ENCODE results near the gene ASB3. TPM values are rescaled to one million over a fixed set of nuclear protein-coding genes. Genes with fewer than 3 reads are reported as not detected.
"Not testable (repeated sequence)": the region's sequence is repeated elsewhere in the genome, so short reads cannot be mapped to it uniquely, and the experiment has no call there.

The ASB3 gene
- total RNA-seq, 4 donors from 2014 or later: 4.9 to 18.9 (median 11.4) TPM

DNA sequence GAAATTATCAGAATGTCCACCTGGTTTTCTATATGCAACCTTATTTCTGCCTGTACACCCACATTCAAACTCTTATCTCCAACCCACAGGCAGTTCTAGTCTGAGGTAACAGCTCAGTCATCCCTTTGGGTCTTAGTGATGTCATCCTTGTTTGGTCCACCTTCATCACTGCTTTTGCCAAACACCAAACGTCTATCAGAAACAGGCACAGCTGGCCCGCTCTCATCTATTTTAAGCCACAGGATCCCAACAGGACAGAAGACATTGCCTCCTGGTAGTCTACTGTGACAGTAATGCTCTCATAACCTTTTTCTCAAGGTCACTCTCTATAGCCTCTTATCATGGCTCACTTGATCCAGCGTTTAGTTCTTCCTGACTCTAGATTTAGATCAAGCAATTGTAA, 118.1 kb downstream of the ASB3 start:
- DNase-seq: no peak
- in situ Hi-C loops (cut with MboI; ENCODE audit: low pct_ligation_motif_present in 1 of 4, low pct_unique_long_range_greater_than_20kb in 1 of 4, low sequenced_read_pairs in 3 of 4) (no loop called here), intact Hi-C loops (cut with DNase I; ENCODE audit: low total_unique reads) (no loop called here)
- no peak overlapping the region for H3K4me3 ChIP-seq
- H3K27me3 ChIP-seq: no peaks in the 10 kb centered on the region
- H3K4me1 ChIP-seq: peaks cover 0 to 5% (median 0%) of the 10 kb centered on the region in 4 donors
- 87 to 93% methylated on average over 3 of the region's 3 CpGs for WGBS, 2 donors (ENCODE audit: low coverage in 1 of 2)
- H3K27ac ChIP-seq: no peak overlapping the region
- no peaks in the 10 kb centered on the region for H3K9me3 ChIP-seq
- H3K36me3 ChIP-seq: no peaks in the 10 kb centered on the region
- TF ChIP-seq POLR2A (IDR thresholded peaks at IDR 0.05) (no peak), POLR2AphosphoS5 (IDR thresholded peaks at IDR 0.05) (no peak), EP300 (IDR thresholded peaks at IDR 0.05; ENCODE audit: low read depth) (no peak)
- TF ChIP-seq, protein P1, sequence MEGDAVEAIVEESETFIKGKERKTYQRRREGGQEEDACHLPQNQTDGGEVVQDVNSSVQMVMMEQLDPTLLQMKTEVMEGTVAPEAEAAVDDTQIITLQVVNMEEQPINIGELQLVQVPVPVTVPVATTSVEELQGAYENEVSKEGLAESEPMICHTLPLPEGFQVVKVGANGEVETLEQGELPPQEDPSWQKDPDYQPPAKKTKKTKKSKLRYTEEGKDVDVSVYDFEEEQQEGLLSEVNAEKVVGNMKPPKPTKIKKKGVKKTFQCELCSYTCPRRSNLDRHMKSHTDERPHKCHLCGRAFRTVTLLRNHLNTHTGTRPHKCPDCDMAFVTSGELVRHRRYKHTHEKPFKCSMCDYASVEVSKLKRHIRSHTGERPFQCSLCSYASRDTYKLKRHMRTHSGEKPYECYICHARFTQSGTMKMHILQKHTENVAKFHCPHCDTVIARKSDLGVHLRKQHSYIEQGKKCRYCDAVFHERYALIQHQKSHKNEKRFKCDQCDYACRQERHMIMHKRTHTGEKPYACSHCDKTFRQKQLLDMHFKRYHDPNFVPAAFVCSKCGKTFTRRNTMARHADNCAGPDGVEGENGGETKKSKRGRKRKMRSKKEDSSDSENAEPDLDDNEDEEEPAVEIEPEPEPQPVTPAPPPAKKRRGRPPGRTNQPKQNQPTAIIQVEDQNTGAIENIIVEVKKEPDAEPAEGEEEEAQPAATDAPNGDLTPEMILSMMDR (IDR thresholded peaks at IDR 0.05): no peak

- 86 to 100% methylated on average over 4 to 5 of the region's 5 CpGs for WGBS, 2 donors (ENCODE audit: low coverage in 1 of 2)
- in situ Hi-C loops (cut with MboI; ENCODE audit: low pct_ligation_motif_present in 1 of 4, low pct_unique_long_range_greater_than_20kb in 1 of 4, low sequenced_read_pairs in 3 of 4); H3K9me3 ChIP-seq; H3K27me3 ChIP-seq; H3K27ac ChIP-seq; H3K4me3 ChIP-seq; DNase-seq; H3K4me1 ChIP-seq; intact Hi-C loops (cut with DNase I; ENCODE audit: low total_unique reads); H3K36me3 ChIP-seq: not testable (repeated sequence)
These were observed 119.6 kb downstream of the ASB3 start for GRCh38 chr2:53667130-53667529.

- TF ChIP-seq EP300 (IDR thresholded peaks at IDR 0.05; ENCODE audit: low read depth): no peak
- TF ChIP-seq POLR2AphosphoS5 (IDR thresholded peaks at IDR 0.05): no peak
- TF ChIP-seq, protein P1 (IDR thresholded peaks at IDR 0.05): no peak
- TF ChIP-seq POLR2A (IDR thresholded peaks at IDR 0.05): no peak
- Histone ChIP-seq H3K4me1 (no peaks in the 10 kb centered on the region), H3K36me3 (no peaks in the 10 kb centered on the region), H3K4me3 (no peak overlapping the region), H3K27me3 (no peaks in the 10 kb centered on the region), H3K27ac (no peak overlapping the region), H3K9me3 (no peaks in the 10 kb centered on the region)
- DNase-seq: no peak
- WGBS, 2 donors (ENCODE audit: low coverage in 1 of 2): 97 to 99% methylated on average over 2 of the region's 2 CpGs
- intact Hi-C loops (cut with DNase I; ENCODE audit: low total_unique reads): no loop called here
- in situ Hi-C loops (cut with MboI; ENCODE audit: low pct_ligation_motif_present in 1 of 4, low pct_unique_long_range_greater_than_20kb in 1 of 4, low sequenced_read_pairs in 3 of 4): no loop called here
These were observed 125.9 kb downstream of the ASB3 start for GRCh38 chr2:53660886-53661285.

GRCh38 chr2:53658474-53658873, 128.3 kb downstream of the ASB3 start:
- 80 to 96% methylated on average over 4 of the region's 4 CpGs for WGBS, 2 donors (ENCODE audit: low coverage in 1 of 2)
- H3K27ac ChIP-seq; intact Hi-C loops (cut with DNase I; ENCODE audit: low total_unique reads); H3K4me1 ChIP-seq; DNase-seq; H3K27me3 ChIP-seq; H3K4me3 ChIP-seq; in situ Hi-C loops (cut with MboI; ENCODE audit: low pct_ligation_motif_present in 1 of 4, low pct_unique_long_range_greater_than_20kb in 1 of 4, low sequenced_read_pairs in 3 of 4); H3K36me3 ChIP-seq; H3K9me3 ChIP-seq: not testable (repeated sequence)

GRCh38 chr2:53655256-53655655, 131.5 kb downstream of the ASB3 start:
- intact Hi-C loops (cut with DNase I; ENCODE audit: low total_unique reads) (no loop called here), in situ Hi-C loops (cut with MboI; ENCODE audit: low pct_ligation_motif_present in 1 of 4, low pct_unique_long_range_greater_than_20kb in 1 of 4, low sequenced_read_pairs in 3 of 4) (no loop called here)
- WGBS, 2 donors (ENCODE audit: low coverage in 1 of 2): 84 to 100% methylated on average over 1 of the region's 1 CpG
- Histone ChIP-seq H3K4me3 (no peak overlapping the region), H3K9me3 (no peaks in the 10 kb centered on the region), H3K27ac (no peak overlapping the region), H3K4me1 (peaks cover 0 to 9% (median 3%) of the 10 kb centered on the region in 4 donors), H3K27me3 (no peaks in the 10 kb centered on the region), H3K36me3 (no peaks in the 10 kb centered on the region)
- DNase-seq: no peak
- TF ChIP-seq POLR2A (IDR thresholded peaks at IDR 0.05) (no peak), POLR2AphosphoS5 (IDR thresholded peaks at IDR 0.05) (no peak)

DNA sequence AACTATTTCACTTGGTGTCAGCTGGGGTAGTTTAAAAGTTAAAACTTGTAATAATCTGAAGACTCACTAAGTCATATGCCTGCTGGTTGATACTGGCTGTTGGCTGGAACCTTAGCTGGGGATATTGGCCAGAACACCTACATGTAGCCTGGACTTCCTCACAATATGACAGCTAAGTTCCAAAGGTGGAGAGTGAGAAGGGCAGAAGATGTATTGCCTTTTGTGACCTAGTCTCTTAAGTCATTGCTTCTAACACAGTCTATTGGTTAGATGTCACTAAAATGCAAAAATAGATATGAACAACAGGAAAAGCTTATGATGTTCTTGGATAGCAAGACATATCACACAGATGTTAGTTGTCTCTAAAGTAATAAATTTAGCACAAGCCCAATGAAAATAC, 132.4 kb downstream of the ASB3 start:
- no peaks in the 10 kb centered on the region for H3K9me3 ChIP-seq
- peak overlapping the region in 1 of 4 donors; percentile 48 for H3K27ac ChIP-seq
- intact Hi-C loops (cut with DNase I; ENCODE audit: low total_unique reads) (no loop called here), in situ Hi-C loops (cut with MboI; ENCODE audit: low pct_ligation_motif_present in 1 of 4, low pct_unique_long_range_greater_than_20kb in 1 of 4, low sequenced_read_pairs in 3 of 4) (no loop called here)
- no peak for DNase-seq
- no peaks in the 10 kb centered on the region for H3K36me3 ChIP-seq
- TF ChIP-seq POLR2A (IDR thresholded peaks at IDR 0.05): no peak
- peak; percentile 89 to 98 (median 92) for TF ChIP-seq POLR2AphosphoS5 (IDR thresholded peaks at IDR 0.05)
- TF ChIP-seq EP300 (IDR thresholded peaks at IDR 0.05; ENCODE audit: low read depth): peak; percentile 32
- TF ChIP-seq, protein P1 (IDR thresholded peaks at IDR 0.05): no peak
- H3K4me3 ChIP-seq: no peak overlapping the region
- no peaks in the 10 kb centered on the region for H3K27me3 ChIP-seq
- peaks cover 0 to 9% (median 3%) of the 10 kb centered on the region in 4 donors for H3K4me1 ChIP-seq

Measured in transverse colon (tissue), 4 donors.